Ovary (tissue), 3 donors: ENCODE measurements around the gene ATP5ME.

Experiments used
- POLR2A ChIP-seq: fragments of 450-650 bp; IDR thresholded peaks from one replicate; pipeline ENCODE4 v1.6.1; 2017; ENCODE audit warnings: antibody characterized with exemption, mild to moderate bottlenecking, moderate library complexity
- TF ChIP-seq, protein P1 (sequence below), 3 donors: fragments of 450-650 bp in 2 of 3; fragments of 200-600 bp in 1 of 3; IDR thresholded peaks; one replicate each; pipeline versions ENCODE4 v1.5.1 to v1.8.0; 2016 to 2022; ENCODE audit warnings: antibody characterized with exemption in 3 of 3, mild to moderate bottlenecking in 1 of 3
- donor health status: DM: no; HTN: no; CAD: no.

DNA sequence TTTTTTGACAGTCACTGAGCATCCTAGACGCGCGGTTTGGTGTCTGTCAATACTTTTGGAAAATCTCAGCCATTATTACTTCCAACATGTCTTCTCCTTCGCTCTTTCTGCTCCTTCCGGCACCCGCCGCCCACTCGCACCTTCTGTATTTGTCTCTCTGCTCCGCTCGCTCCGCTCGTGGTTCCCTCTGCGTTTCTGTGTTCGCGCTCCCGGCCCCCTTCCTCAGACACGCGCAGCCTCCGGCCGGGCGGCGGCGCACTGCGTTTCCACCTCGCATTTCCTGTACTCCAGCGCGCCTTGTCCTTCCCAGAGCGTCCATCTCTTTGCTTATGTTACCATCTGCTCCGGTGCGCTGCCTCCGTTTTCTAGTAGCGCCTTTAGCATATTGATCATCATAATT lies 27.6 kb downstream of the ATP5ME start:
- no peak for TF ChIP-seq POLR2A
- TF ChIP-seq, protein P1, sequence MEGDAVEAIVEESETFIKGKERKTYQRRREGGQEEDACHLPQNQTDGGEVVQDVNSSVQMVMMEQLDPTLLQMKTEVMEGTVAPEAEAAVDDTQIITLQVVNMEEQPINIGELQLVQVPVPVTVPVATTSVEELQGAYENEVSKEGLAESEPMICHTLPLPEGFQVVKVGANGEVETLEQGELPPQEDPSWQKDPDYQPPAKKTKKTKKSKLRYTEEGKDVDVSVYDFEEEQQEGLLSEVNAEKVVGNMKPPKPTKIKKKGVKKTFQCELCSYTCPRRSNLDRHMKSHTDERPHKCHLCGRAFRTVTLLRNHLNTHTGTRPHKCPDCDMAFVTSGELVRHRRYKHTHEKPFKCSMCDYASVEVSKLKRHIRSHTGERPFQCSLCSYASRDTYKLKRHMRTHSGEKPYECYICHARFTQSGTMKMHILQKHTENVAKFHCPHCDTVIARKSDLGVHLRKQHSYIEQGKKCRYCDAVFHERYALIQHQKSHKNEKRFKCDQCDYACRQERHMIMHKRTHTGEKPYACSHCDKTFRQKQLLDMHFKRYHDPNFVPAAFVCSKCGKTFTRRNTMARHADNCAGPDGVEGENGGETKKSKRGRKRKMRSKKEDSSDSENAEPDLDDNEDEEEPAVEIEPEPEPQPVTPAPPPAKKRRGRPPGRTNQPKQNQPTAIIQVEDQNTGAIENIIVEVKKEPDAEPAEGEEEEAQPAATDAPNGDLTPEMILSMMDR (IDR thresholded peaks at IDR 0.05), result no peak
